ENCODE results near the gene DCAF15. TPM values are rescaled to one million over a fixed set of nuclear protein-coding genes. Genes with fewer than 3 reads are reported as not detected.

The DCAF15 gene
- total and polyA plus RNA-seq, 2 donors from 2014 or later: 21.9 to 35.5 TPM

DNA sequence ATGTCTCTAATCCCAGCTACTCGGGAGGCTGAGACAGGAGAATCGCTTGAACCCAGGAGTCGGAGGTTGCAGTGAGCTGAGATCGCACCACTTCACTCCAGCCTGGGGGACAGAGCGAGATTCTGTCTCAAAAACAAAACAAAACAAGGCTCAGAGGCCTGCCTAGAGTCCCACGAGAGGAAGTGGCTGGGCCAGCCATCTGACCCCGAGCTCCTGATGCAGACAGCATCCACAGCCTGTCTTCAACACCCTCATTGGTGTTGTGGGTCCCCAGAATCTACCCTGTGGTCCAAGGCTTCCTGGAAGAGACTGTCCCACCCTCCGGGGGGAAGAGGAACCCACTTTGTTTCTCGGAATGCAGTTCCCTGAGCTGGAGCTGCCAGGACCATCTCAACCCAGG lies 29.2 kb downstream of the DCAF15 start:
- FAIRE-seq (no peak), DNase-seq (no peak)
- Histone ChIP-seq H3K27ac (ENCODE audit: low read depth in 2 of 2, low read length in 2 of 2) (no peak overlapping the region), H3K9me3 (ENCODE audit: control insufficient read depth in 2 of 3, insufficient read depth in 1 of 3, low read length in 3 of 3) (no peaks in the 10 kb centered on the region), H3K9ac (ENCODE audit: low read length in 3 of 3) (no peak overlapping the region), H3K4me3 (ENCODE audit: low read length in 3 of 3) (no peak overlapping the region), H3K4me1 (ENCODE audit: control insufficient read depth in 2 of 3, insufficient read depth in 2 of 3, low read depth in 1 of 3, low read length in 3 of 3) (peaks cover 0 to 16% (median 8%) of the 10 kb centered on the region in 3 donors), H3K36me3 (ENCODE audit: control insufficient read depth in 2 of 3, insufficient read depth in 3 of 3, low read length in 3 of 3) (peaks cover 0 to 9% (median 8%) of the 10 kb centered on the region in 3 donors), H3K27me3 (ENCODE audit: control insufficient read depth, insufficient read depth, low read length) (no peaks in the 10 kb centered on the region)
- TF ChIP-seq, protein P1, sequence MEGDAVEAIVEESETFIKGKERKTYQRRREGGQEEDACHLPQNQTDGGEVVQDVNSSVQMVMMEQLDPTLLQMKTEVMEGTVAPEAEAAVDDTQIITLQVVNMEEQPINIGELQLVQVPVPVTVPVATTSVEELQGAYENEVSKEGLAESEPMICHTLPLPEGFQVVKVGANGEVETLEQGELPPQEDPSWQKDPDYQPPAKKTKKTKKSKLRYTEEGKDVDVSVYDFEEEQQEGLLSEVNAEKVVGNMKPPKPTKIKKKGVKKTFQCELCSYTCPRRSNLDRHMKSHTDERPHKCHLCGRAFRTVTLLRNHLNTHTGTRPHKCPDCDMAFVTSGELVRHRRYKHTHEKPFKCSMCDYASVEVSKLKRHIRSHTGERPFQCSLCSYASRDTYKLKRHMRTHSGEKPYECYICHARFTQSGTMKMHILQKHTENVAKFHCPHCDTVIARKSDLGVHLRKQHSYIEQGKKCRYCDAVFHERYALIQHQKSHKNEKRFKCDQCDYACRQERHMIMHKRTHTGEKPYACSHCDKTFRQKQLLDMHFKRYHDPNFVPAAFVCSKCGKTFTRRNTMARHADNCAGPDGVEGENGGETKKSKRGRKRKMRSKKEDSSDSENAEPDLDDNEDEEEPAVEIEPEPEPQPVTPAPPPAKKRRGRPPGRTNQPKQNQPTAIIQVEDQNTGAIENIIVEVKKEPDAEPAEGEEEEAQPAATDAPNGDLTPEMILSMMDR (IDR thresholded peaks at IDR 0.05; ENCODE audit: borderline replicate concordance, extremely low read depth, insufficient read depth): no peak
- intact Hi-C loops (cut with DNase I): no loop called here

DNA sequence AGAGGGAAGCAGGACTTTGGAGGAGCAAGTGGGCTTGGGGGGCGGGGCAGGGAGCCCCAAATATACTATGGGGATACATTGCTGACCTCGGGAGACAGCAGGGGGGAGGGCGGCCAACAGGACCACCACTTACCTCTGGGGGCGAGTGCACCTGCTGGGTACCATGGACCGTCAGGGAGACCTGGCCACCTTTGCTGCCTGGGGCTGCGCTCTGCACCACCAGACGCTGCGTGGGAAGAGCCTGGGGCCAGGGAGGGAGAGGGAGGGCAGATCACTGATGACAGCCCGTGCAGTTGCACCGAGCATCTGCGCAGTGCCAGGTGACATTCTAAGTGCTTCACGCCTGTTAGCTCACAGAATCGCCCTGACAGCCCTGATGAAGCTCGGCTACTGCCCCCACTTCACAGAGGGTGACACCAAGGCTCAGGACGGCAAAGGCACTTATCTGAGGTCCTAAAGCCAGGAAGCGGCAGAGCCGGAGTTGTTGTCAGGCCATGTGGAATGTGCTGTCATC lies 29.7 kb downstream of the DCAF15 start:
- Histone ChIP-seq H3K9ac (ENCODE audit: low read length in 3 of 3) (no peak overlapping the region), H3K4me1 (ENCODE audit: control insufficient read depth in 2 of 3, insufficient read depth in 2 of 3, low read depth in 1 of 3, low read length in 3 of 3) (peaks cover 0 to 22% (median 13%) of the 10 kb centered on the region in 3 donors), H3K27ac (ENCODE audit: low read depth in 2 of 2, low read length in 2 of 2) (no peak overlapping the region), H3K36me3 (ENCODE audit: control insufficient read depth in 2 of 3, insufficient read depth in 3 of 3, low read length in 3 of 3) (peaks cover 0 to 9% (median 8%) of the 10 kb centered on the region in 3 donors), H3K9me3 (ENCODE audit: control insufficient read depth in 2 of 3, insufficient read depth in 1 of 3, low read length in 3 of 3) (no peaks in the 10 kb centered on the region), H3K27me3 (ENCODE audit: control insufficient read depth, insufficient read depth, low read length) (no peaks in the 10 kb centered on the region), H3K4me3 (ENCODE audit: low read length in 3 of 3) (no peak overlapping the region)
- TF ChIP-seq, protein P1 (IDR thresholded peaks at IDR 0.05; ENCODE audit: borderline replicate concordance, extremely low read depth, insufficient read depth): no peak
- DNase-seq (no peak), FAIRE-seq (no peak)
- intact Hi-C loops (cut with DNase I): no loop called here

DNA sequence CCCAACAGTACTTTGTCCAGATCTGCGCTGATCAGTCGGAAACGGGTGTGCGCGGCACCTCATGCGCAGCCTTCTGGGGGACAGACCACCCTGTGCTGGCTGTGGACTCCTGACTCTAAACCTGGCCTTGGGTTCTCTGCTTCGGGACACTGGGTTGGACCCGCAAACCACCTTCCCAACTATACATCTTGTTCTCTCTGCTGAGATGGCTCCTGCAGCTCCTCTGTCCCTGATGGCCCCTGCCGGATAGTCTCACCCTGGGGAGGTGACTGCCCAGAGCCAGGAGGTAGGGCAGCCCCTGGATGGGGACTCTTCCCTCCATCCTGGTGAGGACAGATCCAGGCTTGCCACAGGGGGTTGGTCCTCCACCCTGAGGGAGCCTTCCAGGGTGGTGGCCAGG lies 30.5 kb downstream of the DCAF15 start:
- H3K4me1 ChIP-seq (ENCODE audit: control insufficient read depth in 2 of 3, insufficient read depth in 2 of 3, low read depth in 1 of 3, low read length in 3 of 3): peaks cover 0 to 28% (median 18%) of the 10 kb centered on the region in 3 donors
- intact Hi-C loops (cut with DNase I): no loop called here
- H3K9ac ChIP-seq (ENCODE audit: low read length in 3 of 3): no peak overlapping the region
- H3K27me3 ChIP-seq (ENCODE audit: control insufficient read depth, insufficient read depth, low read length): no peaks in the 10 kb centered on the region
- H3K4me3 ChIP-seq (ENCODE audit: low read length in 3 of 3): no peak overlapping the region
- no peaks in the 10 kb centered on the region for H3K9me3 ChIP-seq (ENCODE audit: control insufficient read depth in 2 of 3, insufficient read depth in 1 of 3, low read length in 3 of 3)
- FAIRE-seq (no peak), DNase-seq (no peak)
- H3K27ac ChIP-seq (ENCODE audit: low read depth in 2 of 2, low read length in 2 of 2): no peak overlapping the region
- peaks cover 0 to 9% (median 8%) of the 10 kb centered on the region in 3 donors for H3K36me3 ChIP-seq (ENCODE audit: control insufficient read depth in 2 of 3, insufficient read depth in 3 of 3, low read length in 3 of 3)
- TF ChIP-seq, protein P1 (IDR thresholded peaks at IDR 0.05; ENCODE audit: borderline replicate concordance, extremely low read depth, insufficient read depth): no peak

All from kidney (tissue), 14 donors.